LNCAP (cell line): Measurements from ENCODE around the gene MTRFR.

Experiments
- CTCF ChIP-seq: fragments of 450-650 bp; IDR thresholded peaks from 2 replicates; pipeline ENCODE4 v1.5.1; 2017; ENCODE audit warnings: mild to moderate bottlenecking

MTRFR gene

GRCh38 chr12:123232807-123233504 lies at the start of gene MTRFR, which contains the start of gene MPHOSPH9:
MTRFR (plus strand) TSS chr12:123233436; CDS start chr12:123253675, 20,239 bp downstream.
MPHOSPH9 (minus strand) TSS chr12:123233141; CDS start chr12:123230364, 2,777 bp downstream.
- no peak for TF ChIP-seq CTCF

GRCh38 chr12:123187637-123188036 lies 45.6 kb upstream of the MTRFR start:
- no peak for TF ChIP-seq CTCF

- TF ChIP-seq CTCF, result no peak
Observed at GRCh38 chr12:123199936-123200335, 33.3 kb upstream of the MTRFR start.

GRCh38 chr12:123200414-123200813 lies 32.8 kb upstream of the MTRFR start:
- TF ChIP-seq CTCF, result no peak

- TF ChIP-seq CTCF, result no peak
Observed at GRCh38 chr12:123223241-123223668, 10.0 kb upstream of the MTRFR start.

GRCh38 chr12:123225443-123225842 lies 7.8 kb upstream of the MTRFR start:
- TF ChIP-seq CTCF, result no peak

- TF ChIP-seq CTCF, result no peak
Observed at GRCh38 chr12:123227581-123228258, 5.5 kb upstream of the MTRFR start.
